GM12891 (cell line): Measurements from ENCODE around the gene PIN1.
"Not testable (repeated sequence)": the region's sequence is repeated elsewhere in the genome, so short reads cannot be mapped to it uniquely, and the experiment has no call there.

Experiments used
- DNase-seq: peaks from one replicate; pipeline ENCODE4 v3.0.0; 2011; ENCODE audit warnings: low spot score; ENCODE audit not compliant: insufficient read length
- FAIRE-seq: peaks from 2 replicates; lab custom pipeline; 2011; peaks lifted over from hg19 to GRCh38; lab: Jason Lieb, UNC
- PAX5 ChIP-seq: IDR thresholded peaks from 2 replicates; pipeline ENCODE4 v1.6.1; 2011; ENCODE audit warnings: low read length, moderate library complexity, mild to moderate bottlenecking; ENCODE audit not compliant: insufficient read depth, severe bottlenecking
- POLR2A ChIP-seq: IDR thresholded peaks from 2 replicates; pipeline ENCODE4 v1.6.1; 2011; ENCODE audit warnings: low read depth, low read length, control low read depth
- POLR2AphosphoS5 ChIP-seq: IDR thresholded peaks from 2 replicates; pipeline ENCODE4 v1.6.1; 2011; ENCODE audit warnings: low read depth, low read length, control low read depth
- POU2F2 ChIP-seq: IDR thresholded peaks from 2 replicates; pipeline ENCODE4 v1.6.1; 2011; ENCODE audit warnings: low read depth, mild to moderate bottlenecking, control low read depth, low read length, moderate library complexity
- SPI1 ChIP-seq: IDR thresholded peaks from 2 replicates; pipeline ENCODE4 v1.6.1; 2011; ENCODE audit warnings: low read depth, low read length, control low read depth
- TAF1 ChIP-seq: IDR thresholded peaks from 2 replicates; pipeline ENCODE4 v1.6.1; 2011; ENCODE audit warnings: low read depth, low read length, control low read depth

PIN1 gene

GRCh38 chr19:9838324-9838723 is 3.2 kb downstream of the PIN1 start:
- DNase-seq (no peak), FAIRE-seq (no peak)
- TF ChIP-seq POLR2A, result no peak
- no peak for TF ChIP-seq PAX5
- no peak for TF ChIP-seq SPI1
- no peak for TF ChIP-seq POU2F2
- TF ChIP-seq POLR2AphosphoS5, result no peak
- no peak for TF ChIP-seq TAF1

GRCh38 chr19:9839415-9839814 is 4.3 kb downstream of the PIN1 start:
- DNase-seq, result no peak
- no peak for TF ChIP-seq POLR2A
- no peak for TF ChIP-seq TAF1
- FAIRE-seq, result no peak

GRCh38 chr19:9842834-9843625 is 7.9 kb downstream of the PIN1 start:
- FAIRE-seq (no peak), DNase-seq (no peak)
- TF ChIP-seq POLR2A (no peak), POLR2AphosphoS5 (no peak), POU2F2 (no peak), PAX5 (no peak), TAF1 (no peak), SPI1 (no peak)

- FAIRE-seq, DNase-seq: not testable (repeated sequence)
These were observed 8.6 kb downstream of the PIN1 start for GRCh38 chr19:9843626-9844273.

DNA sequence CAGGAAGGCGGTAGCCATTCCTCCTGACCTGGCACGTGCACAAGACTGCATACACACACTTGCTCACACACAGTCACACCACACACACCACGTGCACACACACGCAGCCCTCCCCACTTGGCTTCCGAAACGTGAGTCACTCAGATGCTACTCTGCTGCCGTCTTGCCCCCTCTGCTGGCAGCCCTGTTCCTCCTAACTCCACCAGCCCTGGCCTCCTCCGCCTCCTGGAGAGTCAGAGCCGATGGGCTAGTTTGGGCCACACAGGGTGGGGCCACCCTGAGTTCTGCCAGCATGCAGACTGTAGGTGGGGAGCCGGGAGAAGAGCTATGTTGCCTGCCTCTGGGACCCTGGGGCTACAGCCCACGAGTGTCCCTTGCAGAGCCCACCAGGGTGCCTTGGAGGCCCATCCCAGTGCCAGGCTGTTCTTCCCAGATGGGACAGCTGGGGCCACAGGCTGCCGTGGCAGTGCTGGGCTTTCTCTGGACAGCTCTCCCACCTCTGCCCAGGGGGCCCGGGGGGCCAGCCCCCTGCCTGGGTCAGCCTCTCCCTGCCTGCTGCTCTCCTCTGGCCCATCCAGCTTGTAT is 12.1 kb downstream of the PIN1 start:
- DNase-seq (no peak), FAIRE-seq (peak; percentile 70)
- no peak for TF ChIP-seq SPI1
- no peak for TF ChIP-seq PAX5
- TF ChIP-seq POLR2AphosphoS5, result no peak
- TF ChIP-seq POLR2A, result no peak
- no peak for TF ChIP-seq POU2F2
- no peak for TF ChIP-seq TAF1

- TF ChIP-seq POLR2A, result no peak
- TF ChIP-seq POLR2AphosphoS5, result no peak
- no peak for TF ChIP-seq POU2F2
- no peak for TF ChIP-seq PAX5
- TF ChIP-seq TAF1, result no peak
- no peak for TF ChIP-seq SPI1
- FAIRE-seq (no peak), DNase-seq (no peak)
These were observed 12.9 kb downstream of the PIN1 start for GRCh38 chr19:9848060-9848459.

- DNase-seq (no peak), FAIRE-seq (no peak)
- TF ChIP-seq SPI1 (no peak), PAX5 (no peak), POU2F2 (no peak), POLR2AphosphoS5 (no peak), POLR2A (no peak), TAF1 (no peak)
These were observed 13.6 kb downstream of the PIN1 start for GRCh38 chr19:9848762-9849161.

DNA sequence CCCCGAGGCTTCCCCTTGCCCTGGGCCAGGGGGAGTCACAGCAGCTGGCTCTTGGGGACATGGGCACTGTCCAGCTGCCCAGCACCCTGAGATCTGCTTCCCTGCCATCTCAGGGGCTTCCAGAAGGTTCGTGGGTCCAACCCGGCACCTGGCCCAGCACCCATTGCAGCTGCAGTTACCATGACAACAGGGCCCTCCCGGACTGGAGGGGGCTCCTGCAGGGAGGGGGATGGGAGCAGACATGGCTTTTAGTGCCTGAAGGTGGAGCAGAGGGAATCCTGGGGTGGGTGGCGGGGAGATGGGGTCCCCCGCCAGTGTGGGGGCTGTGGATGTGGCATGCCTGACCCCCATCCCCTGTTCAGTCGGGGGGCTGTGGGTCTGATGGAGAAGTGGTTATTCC is 14.7 kb downstream of the PIN1 start:
- FAIRE-seq (no peak), DNase-seq (no peak)
- TF ChIP-seq POLR2AphosphoS5, result no peak
- TF ChIP-seq POLR2A, result no peak
- TF ChIP-seq SPI1, result no peak
- TF ChIP-seq POU2F2, result no peak
- no peak for TF ChIP-seq TAF1
- no peak for TF ChIP-seq PAX5

- no peak for FAIRE-seq
- no peak for DNase-seq
- TF ChIP-seq POLR2A (no peak), SPI1 (no peak), POLR2AphosphoS5 (no peak), TAF1 (no peak), PAX5 (no peak), POU2F2 (no peak)
These were observed 15.3 kb downstream of the PIN1 start for GRCh38 chr19:9850235-9850959.

- DNase-seq (no peak), FAIRE-seq (no peak)
- TF ChIP-seq PAX5, result no peak
- TF ChIP-seq TAF1, result no peak
- no peak for TF ChIP-seq POLR2A
- TF ChIP-seq SPI1, result no peak
- no peak for TF ChIP-seq POU2F2
- no peak for TF ChIP-seq POLR2AphosphoS5
These were observed 19.2 kb downstream of the PIN1 start for GRCh38 chr19:9854282-9854846.
